GM23338 (cell line): Measurements from ENCODE around the gene APOH. TPM values are rescaled to one million over a fixed set of nuclear protein-coding genes. Genes with fewer than 3 reads are reported as not detected.

ENCODE experiments used
- ATAC-seq: fragments of 200-7000 bp; cut with Tn5 transposase; 3 replicates; pipeline ENCODE4 v1.9.1; 2020
- DNase-seq: peaks from one replicate; pipeline ENCODE4 v3.0.0-alpha.2; 2015; ENCODE audit warnings: low spot score
- H2AFZ ChIP-seq: fragments of 200-600 bp; sonication (generic); 2 replicates; pipeline ENCODE4 v1.8.0; 2016; ENCODE audit warnings: antibody characterized with exemption, mild to moderate bottlenecking, moderate library complexity
- H3F3A ChIP-seq: fragments of 200-600 bp; sonication (generic); replicated peaks from 2 replicates; pipeline ENCODE4 v1.8.0; 2017; ENCODE audit warnings: antibody characterized with exemption, mixed run types, low read depth
- H3K27ac ChIP-seq: fragments of 200-600 bp; sonication (generic); 2 replicates; pipeline ENCODE4 v1.6.1; 2016; ENCODE audit warnings: low read depth
- H3K27me3 ChIP-seq: fragments of 200-600 bp; sonication (generic); 2 replicates; pipeline ENCODE4 v1.8.0; 2016; ENCODE audit warnings: mild to moderate bottlenecking, mixed run types, moderate library complexity; ENCODE audit not compliant: insufficient read depth
- H3K36me3 ChIP-seq: fragments of 200-600 bp; sonication (generic); 2 replicates; pipeline ENCODE4 v1.8.0; 2016; ENCODE audit warnings: mild to moderate bottlenecking; ENCODE audit not compliant: insufficient read depth
- H3K4me1 ChIP-seq: fragments of 200-600 bp; sonication (generic); 2 replicates; pipeline ENCODE4 v1.8.0; 2016; ENCODE audit warnings: mild to moderate bottlenecking, moderate library complexity; ENCODE audit not compliant: insufficient read depth
- H3K4me2 ChIP-seq: fragments of 200-600 bp; sonication (generic); 2 replicates; pipeline ENCODE4 v1.7.1; 2017; ENCODE audit warnings: mixed run types
- H3K4me3 ChIP-seq: fragments of 200-600 bp; sonication (generic); 2 replicates; pipeline ENCODE4 v1.6.1; 2016; ENCODE audit warnings: mixed run types
- H3K79me2 ChIP-seq: fragments of 200-600 bp; sonication (generic); replicated peaks from 2 replicates; pipeline ENCODE4 v1.8.0; 2017; ENCODE audit warnings: mild to moderate bottlenecking; ENCODE audit not compliant: insufficient read depth
- H3K9me2 ChIP-seq: fragments of 200-600 bp; sonication (generic); 2 replicates; pipeline ENCODE4 v1.8.0; 2017; ENCODE audit not compliant: insufficient read depth
- H4K20me1 ChIP-seq: fragments of 200-600 bp; sonication (generic); replicated peaks from 2 replicates; pipeline ENCODE4 v1.8.0; 2017; ENCODE audit warnings: mild to moderate bottlenecking; ENCODE audit not compliant: insufficient read depth
- H3K27ac Mint-ChIP-seq: 2 replicates; pipeline ENCODE4 v1.8.0; 2020; ENCODE audit warnings: inconsistent platforms, mild to moderate bottlenecking, moderate library complexity, mixed read lengths
- H3K27me3 Mint-ChIP-seq: 3 replicates; pipeline ENCODE4 v1.8.0; 2022; ENCODE audit warnings: low read depth, mild to moderate bottlenecking, moderate library complexity, mixed read lengths, inconsistent platforms; ENCODE audit not compliant: insufficient read depth, poor library complexity
- H3K36me3 Mint-ChIP-seq: 3 replicates; pipeline ENCODE4 v1.8.0; 2021; ENCODE audit warnings: low read depth, mild to moderate bottlenecking, inconsistent platforms, moderate library complexity, mixed read lengths
- H3K4me1 Mint-ChIP-seq: 3 replicates; pipeline ENCODE4 v1.8.0; 2020; ENCODE audit warnings: mild to moderate bottlenecking, inconsistent platforms, mixed read lengths
- H3K4me3 Mint-ChIP-seq: 3 replicates; pipeline ENCODE4 v1.8.0; 2021; ENCODE audit warnings: moderate library complexity, mild to moderate bottlenecking, inconsistent platforms, mixed read lengths
- H3K9me3 Mint-ChIP-seq: 3 replicates; pipeline ENCODE4 v1.8.0; 2020; ENCODE audit warnings: moderate library complexity, mild to moderate bottlenecking, inconsistent platforms, mixed read lengths
- CREB1 ChIP-seq: fragments of 250-450 bp; sonication (Bioruptor Pico); IDR thresholded peaks from 2 replicates; pipeline ENCODE4 v1.5.0; 2020; ENCODE audit warnings: low read depth, mild to moderate bottlenecking, moderate library complexity
- CTCF ChIP-seq, 2 experiments: fragments of 200-600 bp in 1 of 2; sonication (generic) in 1 of 2; conservative IDR thresholded peaks; 2 replicates each; pipeline versions ENCODE4 v1.5.1 to v1.6.1; 2016 to 2017; ENCODE audit warnings: antibody characterized with exemption in 2 of 2, low read depth in 2 of 2, mild to moderate bottlenecking in 2 of 2, moderate library complexity in 1 of 2
- ETS1 ChIP-seq: IDR thresholded peaks from 2 replicates; pipeline ENCODE4 v1.6.1; 2016; ENCODE audit warnings: antibody characterized with exemption
- EZH2 ChIP-seq: fragments of 200-600 bp; sonication (generic); IDR thresholded peaks from one replicate; pipeline ENCODE4 v1.8.0; 2017; ENCODE audit warnings: antibody characterized with exemption, mild to moderate bottlenecking, low read depth; ENCODE audit not compliant: unreplicated experiment
- EZH2phosphoT487 ChIP-seq: fragments of 200-600 bp; sonication (generic); IDR thresholded peaks from one replicate; pipeline ENCODE4 v1.8.1; 2018; ENCODE audit warnings: antibody characterized with exemption; ENCODE audit not compliant: unreplicated experiment
- JUNB ChIP-seq: IDR thresholded peaks from one replicate; pipeline ENCODE4 v1.6.1; 2016; ENCODE audit warnings: antibody characterized with exemption; ENCODE audit not compliant: unreplicated experiment
- NANOG ChIP-seq: IDR thresholded peaks from 2 replicates; pipeline ENCODE4 v1.6.1; 2016; ENCODE audit warnings: antibody characterized with exemption, borderline replicate concordance
- POLR2AphosphoS5 ChIP-seq: IDR thresholded peaks from 2 replicates; pipeline ENCODE4 v1.6.1; 2016; ENCODE audit warnings: antibody characterized with exemption, low read depth
- REST ChIP-seq: IDR thresholded peaks from one replicate; pipeline ENCODE4 v1.6.1; 2018; ENCODE audit warnings: antibody characterized with exemption; ENCODE audit not compliant: unreplicated experiment
- STAT1 ChIP-seq: IDR thresholded peaks from one replicate; pipeline ENCODE4 v1.6.1; 2016; ENCODE audit warnings: antibody characterized with exemption; ENCODE audit not compliant: unreplicated experiment
- ZNF114 ChIP-seq: fragments of 250-450 bp; sonication (Bioruptor Pico); IDR thresholded peaks from 2 replicates; pipeline ENCODE4 v1.5.0; 2020; ENCODE audit warnings: mild to moderate bottlenecking, moderate library complexity
- ZNF331 ChIP-seq: fragments of 250-450 bp; sonication (Bioruptor Pico); IDR thresholded peaks from 2 replicates; pipeline ENCODE4 v1.5.0; 2020; ENCODE audit warnings: low read depth, mild to moderate bottlenecking, moderate library complexity
- ZNF462 ChIP-seq: fragments of 250-450 bp; sonication (Bioruptor Pico); IDR thresholded peaks from 2 replicates; pipeline ENCODE4 v1.5.0; 2020; ENCODE audit warnings: mild to moderate bottlenecking, moderate library complexity
- polyA plus RNA-seq: library from polyadenylated mRNA; unstranded; fragments of >200 nt; fragmentation: Nextera tagmentation; extraction: Ambion mirVana; gene quantifications from 2 replicates; pipeline ENCODE4 v1.2.1, GENCODE V29; 2016
- total RNA-seq: library from RNA; depleted of rRNA; stranded (reverse); fragments of >200 nt; shearing (Covaris generic); gene quantifications from 2 replicates; pipeline ENCODE4 v1.2.3, GENCODE V29; 2014

Gene APOH
- total and polyA plus RNA-seq, 2 experiments from 2014 or later, result not detected

- Histone ChIP-seq H3K36me3 (no peaks in the 10 kb centered on the region), H3K9me2 (no peaks in the 10 kb centered on the region), H3K79me2 (no peaks in the 10 kb centered on the region), H3K27ac (no peak overlapping the region), H3F3A (no peaks in the 10 kb centered on the region), H3K4me1 (no peaks in the 10 kb centered on the region), H3K4me3 (no peak overlapping the region), H3K27me3 (no peaks in the 10 kb centered on the region), H2AFZ (no peak overlapping the region), H4K20me1 (no peaks in the 10 kb centered on the region), H3K4me2 (no peak overlapping the region)
- Mint-ChIP-seq H3K9me3 (peaks cover 25% of the 10 kb centered on the region), H3K4me3 (no peak overlapping the region), H3K36me3 (peaks cover 10% of the 10 kb centered on the region), H3K27me3 (peaks cover 3% of the 10 kb centered on the region), H3K27ac (no peak overlapping the region), H3K4me1 (no peaks in the 10 kb centered on the region)
- ATAC-seq (no peak), DNase-seq (no peak)
- no peak for TF ChIP-seq EZH2phosphoT487
- no peak for TF ChIP-seq CREB1
- no peak for TF ChIP-seq REST
- no peak for TF ChIP-seq ZNF331 (CRISPR knock-in tag)
- TF ChIP-seq CTCF (conservative IDR thresholded peaks at IDR 0.05; ENCODE audit: low read depth in 2 of 2), result no peak
- no peak for TF ChIP-seq ETS1
- no peak for TF ChIP-seq STAT1
- no peak for TF ChIP-seq JUNB
- no peak for TF ChIP-seq ZNF114 (CRISPR knock-in tag)
- no peak for TF ChIP-seq EZH2
- TF ChIP-seq ZNF462 (CRISPR knock-in tag), result no peak
- no peak for TF ChIP-seq NANOG
- TF ChIP-seq POLR2AphosphoS5, result no peak
Observed at GRCh38 chr17:66271512-66271911, 42.3 kb upstream of the APOH start.
